ENCODE data around the gene KLF5. TPM values are rescaled to one million over a fixed set of nuclear protein-coding genes. Genes with fewer than 3 reads are reported as not detected.

The KLF5 gene
- total RNA-seq, 4 donors from 2014 or later = 233 to 372 (median 276) TPM

GRCh38 chr13:73106513-73107178 is 47.8 kb downstream of the KLF5 start:
- no peaks in the 10 kb centered on the region for H3K9me3 ChIP-seq
- 73% methylated on average over 10 of the region's 10 CpGs for WGBS
- H3K4me1 ChIP-seq = no peaks in the 10 kb centered on the region
- H3K4me3 ChIP-seq = no peak overlapping the region
- no peaks in the 10 kb centered on the region for H3K36me3 ChIP-seq
- TF ChIP-seq EP300 (IDR thresholded peaks at IDR 0.05) = no peak
- TF ChIP-seq CTCF (IDR thresholded peaks at IDR 0.05) = no peak
- TF ChIP-seq POLR2A (IDR thresholded peaks at IDR 0.05) = no peak
- no peak for TF ChIP-seq POLR2AphosphoS5 (IDR thresholded peaks at IDR 0.05)
- DNase-seq (ENCODE audit: low spot score in 2 of 2) = no peak
- no peak overlapping the region for H3K27ac ChIP-seq
- no peaks in the 10 kb centered on the region for H3K27me3 ChIP-seq

- no peak for DNase-seq (ENCODE audit: low spot score in 2 of 2)
- Histone ChIP-seq H3K4me1 (no peaks in the 10 kb centered on the region), H3K4me3 (no peak overlapping the region), H3K9me3 (no peaks in the 10 kb centered on the region), H3K27me3 (no peaks in the 10 kb centered on the region), H3K36me3 (no peaks in the 10 kb centered on the region), H3K27ac (no peak overlapping the region)
- WGBS = 59% methylated on average over 3 of the region's 3 CpGs
- TF ChIP-seq POLR2A (IDR thresholded peaks at IDR 0.05) = no peak
- no peak for TF ChIP-seq CTCF (IDR thresholded peaks at IDR 0.05)
- no peak for TF ChIP-seq POLR2AphosphoS5 (IDR thresholded peaks at IDR 0.05)
- no peak for TF ChIP-seq EP300 (IDR thresholded peaks at IDR 0.05)
These were observed 48.7 kb downstream of the KLF5 start for GRCh38 chr13:73107481-73107880.

- Histone ChIP-seq H3K36me3 (no peaks in the 10 kb centered on the region), H3K27me3 (no peaks in the 10 kb centered on the region), H3K9me3 (no peaks in the 10 kb centered on the region), H3K27ac (no peak overlapping the region), H3K4me1 (no peaks in the 10 kb centered on the region), H3K4me3 (no peak overlapping the region)
- no peak for DNase-seq (ENCODE audit: low spot score in 2 of 2)
- WGBS = 61% methylated on average over 8 of the region's 8 CpGs
- no peak for TF ChIP-seq EP300 (IDR thresholded peaks at IDR 0.05)
- no peak for TF ChIP-seq POLR2A (IDR thresholded peaks at IDR 0.05)
- no peak for TF ChIP-seq POLR2AphosphoS5 (IDR thresholded peaks at IDR 0.05)
- TF ChIP-seq CTCF (IDR thresholded peaks at IDR 0.05) = no peak
These were observed 49.2 kb downstream of the KLF5 start for GRCh38 chr13:73107970-73108369.

GRCh38 chr13:73109288-73109899 is 50.6 kb downstream of the KLF5 start:
- H3K27me3 ChIP-seq = no peaks in the 10 kb centered on the region

More at GRCh38 chr13:73109288-73109899, 50.6 kb downstream of the KLF5 start:
- H3K4me3 ChIP-seq = no peak overlapping the region
- WGBS = 90% methylated on average over 11 of the region's 11 CpGs
- H3K4me1 ChIP-seq = no peaks in the 10 kb centered on the region
- no peaks in the 10 kb centered on the region for H3K36me3 ChIP-seq
- no peak for DNase-seq (ENCODE audit: low spot score in 2 of 2)
- TF ChIP-seq POLR2A (IDR thresholded peaks at IDR 0.05) (no peak), CTCF (IDR thresholded peaks at IDR 0.05) (no peak), POLR2AphosphoS5 (IDR thresholded peaks at IDR 0.05) (no peak), EP300 (IDR thresholded peaks at IDR 0.05) (no peak)
- H3K27ac ChIP-seq = no peak overlapping the region
- H3K9me3 ChIP-seq = no peaks in the 10 kb centered on the region

All from suprapubic skin (tissue), 4 donors.